ENCODE measurements around the gene SMTNL2.
"Not testable (repeated sequence)": the region's sequence is repeated elsewhere in the genome, so short reads cannot be mapped to it uniquely, and the experiment has no call there.

The SMTNL2 gene

GRCh38 chr17:4634976-4635375 is 50.6 kb downstream of the SMTNL2 start:
- no peak for DNase-seq (ENCODE audit: low spot score)

- no peak for DNase-seq (ENCODE audit: low spot score)
These were observed 51.6 kb downstream of the SMTNL2 start for GRCh38 chr17:4635823-4636375.

- no peak for DNase-seq (ENCODE audit: low spot score)
These were observed 52.3 kb downstream of the SMTNL2 start for GRCh38 chr17:4636474-4637100.

- DNase-seq (ENCODE audit: low spot score) = not testable (repeated sequence)
These were observed 54.4 kb downstream of the SMTNL2 start for GRCh38 chr17:4638766-4639165.

- DNase-seq (ENCODE audit: low spot score) = not testable (repeated sequence)
These were observed 55.2 kb downstream of the SMTNL2 start for GRCh38 chr17:4639301-4640059.

- not testable (repeated sequence) for DNase-seq (ENCODE audit: low spot score)
These were observed 56.4 kb downstream of the SMTNL2 start for GRCh38 chr17:4640569-4641188.

GRCh38 chr17:4641297-4642195 is 57.2 kb downstream of the SMTNL2 start, which contains the start of gene ALOX15:
ALOX15 (minus strand) TSS chr17:4641678; CDS start chr17:4641651, 27 bp downstream.
- DNase-seq (ENCODE audit: low spot score) = no peak

- no peak for DNase-seq (ENCODE audit: low spot score)
These were observed 58.0 kb downstream of the SMTNL2 start for GRCh38 chr17:4642286-4642685.

- no peak for DNase-seq (ENCODE audit: low spot score)
These were observed 59.3 kb downstream of the SMTNL2 start for GRCh38 chr17:4643676-4644075.

- no peak for DNase-seq (ENCODE audit: low spot score)
These were observed 61.3 kb downstream of the SMTNL2 start for GRCh38 chr17:4645642-4646041.

- DNase-seq (ENCODE audit: low spot score) = no peak
These were observed 64.4 kb downstream of the SMTNL2 start for GRCh38 chr17:4648741-4649140.

- no peak for DNase-seq (ENCODE audit: low spot score)
These were observed 68.7 kb downstream of the SMTNL2 start for GRCh38 chr17:4652997-4653396.

- DNase-seq (ENCODE audit: low spot score) = not testable (repeated sequence)
These were observed 71.6 kb downstream of the SMTNL2 start for GRCh38 chr17:4655933-4656332.

- no peak for DNase-seq (ENCODE audit: low spot score)
These were observed 73.3 kb downstream of the SMTNL2 start for GRCh38 chr17:4657678-4658077.
